Stimulated activated naive CD4-positive, alpha-beta T cell treated with Interleukin-2 at 50 U/mL for 16 hours (primary cell): ENCODE data around the gene TMIE.

Experiments
- DNase-seq: peaks from one replicate; lab custom pipeline; 2025; lab: John Stamatoyannopoulos, UW

TMIE gene

GRCh38 chr3:46708401-46709156 is 7.4 kb downstream of the TMIE start:
- DNase-seq, result no peak

GRCh38 chr3:46709157-46709654 is 8.0 kb downstream of the TMIE start:
- no peak for DNase-seq

- DNase-seq, result no peak
Observed at GRCh38 chr3:46709721-46710120, 8.5 kb downstream of the TMIE start.

GRCh38 chr3:46710229-46710628 is 9.0 kb downstream of the TMIE start:
- DNase-seq, result no peak

- no peak for DNase-seq
Observed at GRCh38 chr3:46710671-46711295, 9.6 kb downstream of the TMIE start.

- no peak for DNase-seq
Observed at GRCh38 chr3:46711305-46711704, 10.1 kb downstream of the TMIE start.

GRCh38 chr3:46711760-46712159 is 10.6 kb downstream of the TMIE start:
- DNase-seq, result no peak

GRCh38 chr3:46712191-46713049 is 11.2 kb downstream of the TMIE start:
- no peak for DNase-seq

GRCh38 chr3:46713050-46713897 is 12.1 kb downstream of the TMIE start:
- DNase-seq, result no peak

GRCh38 chr3:46713898-46714552 is 12.8 kb downstream of the TMIE start:
- DNase-seq, result no peak

GRCh38 chr3:46714728-46715506 is 13.7 kb downstream of the TMIE start:
- no peak for DNase-seq

- no peak for DNase-seq
Observed at GRCh38 chr3:46715507-46716175, 14.4 kb downstream of the TMIE start.

- no peak for DNase-seq
Observed at GRCh38 chr3:46716461-46717441, 15.6 kb downstream of the TMIE start.

GRCh38 chr3:46717447-46718231 is 16.4 kb downstream of the TMIE start, which contains the start of gene PRSS50:
Gene PRSS50, minus strand, starts transcription at chr3:46717869. Its CDS starts 45 bp downstream, at chr3:46717824.
- DNase-seq, result no peak

GRCh38 chr3:46719044-46719565 is 17.9 kb downstream of the TMIE start:
- DNase-seq, result no peak

GRCh38 chr3:46719735-46720271 is 18.6 kb downstream of the TMIE start:
- DNase-seq, result no peak

GRCh38 chr3:46721009-46721408 is 19.8 kb downstream of the TMIE start:
- DNase-seq, result no peak
